Fibroblast of lung (primary cell): Measurements from ENCODE around the gene C1GALT1C1. TPM values are rescaled to one million over a fixed set of nuclear protein-coding genes. Genes with fewer than 3 reads are reported as not detected.

Experiments
- DNase-seq, 2 donors: peaks; one replicate each; pipeline versions ENCODE4 v3.0.0 to v3.0.0-alpha.2; 2010; ENCODE audit warnings: low read depth in 2 of 2
- H2AFZ ChIP-seq: 2 replicates; pipeline ENCODE4 v1.5.1; 2012; ENCODE audit warnings: low read length, control low read depth, inconsistent platforms
- H3K27ac ChIP-seq: 2 replicates; pipeline ENCODE4 v1.5.1; 2011; ENCODE audit warnings: low read length, control low read depth; ENCODE audit not compliant: insufficient read depth
- H3K27me3 ChIP-seq: 2 replicates; pipeline ENCODE4 v1.5.1; 2011; ENCODE audit warnings: mild to moderate bottlenecking, low read length; ENCODE audit not compliant: control insufficient read depth, insufficient read depth
- H3K36me3 ChIP-seq: 2 replicates; pipeline ENCODE4 v1.5.1; 2011; ENCODE audit warnings: low read length; ENCODE audit not compliant: control insufficient read depth, insufficient read depth
- H3K4me1 ChIP-seq: 2 replicates; pipeline ENCODE4 v1.5.1; 2011; ENCODE audit warnings: low read length; ENCODE audit not compliant: control insufficient read depth, insufficient read depth; ENCODE audit errors: extremely low read depth
- H3K4me2 ChIP-seq: 2 replicates; pipeline ENCODE4 v1.5.1; 2011; ENCODE audit warnings: low read length, control low read depth; ENCODE audit not compliant: insufficient read depth; ENCODE audit errors: extremely low read depth
- H3K4me3 ChIP-seq, 4 experiments: fragments of 200-600 bp in 1 of 4; sonication (generic) in 1 of 4; replicated peaks in 1 of 4; 2 replicates each; pipeline ENCODE4 v1.5.1; 2011 to 2016; ENCODE audit warnings: low read length in 4 of 4, low read depth in 3 of 4, mild to moderate bottlenecking in 3 of 4, control low read depth in 2 of 4, inconsistent platforms in 1 of 4, mixed read lengths in 1 of 4; ENCODE audit not compliant: insufficient read depth in 1 of 4; ENCODE audit errors: control extremely low read depth in 1 of 4
- H3K79me2 ChIP-seq: 2 replicates; pipeline ENCODE4 v1.5.1; 2012; ENCODE audit warnings: mild to moderate bottlenecking, low read length, inconsistent platforms; ENCODE audit not compliant: control insufficient read depth, insufficient read depth
- H3K9ac ChIP-seq: 2 replicates; pipeline ENCODE4 v1.5.1; 2011; ENCODE audit warnings: mild to moderate bottlenecking, low read length, control low read depth; ENCODE audit not compliant: insufficient read depth
- H3K9me3 ChIP-seq: 2 replicates; pipeline ENCODE4 v1.5.1; 2012; ENCODE audit warnings: low read depth, low read length; ENCODE audit not compliant: control insufficient read depth, insufficient read depth
- H4K20me1 ChIP-seq: 2 replicates; pipeline ENCODE4 v1.5.1; 2011; ENCODE audit warnings: low read length; ENCODE audit not compliant: control insufficient read depth, insufficient read depth; ENCODE audit errors: extremely low read depth
- EZH2 ChIP-seq: IDR thresholded peaks from 2 replicates; pipeline ENCODE4 v1.5.1; 2012; ENCODE audit warnings: low read length, control low read depth, mild to moderate bottlenecking; ENCODE audit errors: missing control alignments
- polyA minus RNA-seq: library from RNA; depleted of rRNA, polyadenylated mRNA; stranded (reverse); fragments of >200 nt; gene quantifications from 2 replicates; pipeline ENCODE4 v1.2.3, GENCODE V29; 2011; ENCODE audit warnings: low replicate concordance
- polyA plus RNA-seq, 2 donors: library from polyadenylated mRNA; depleted of rRNA in 1 of 2; stranded (reverse) in 1 of 2; unstranded in 1 of 2; fragments of >200 nt; gene quantifications; 2 replicates each; pipeline ENCODE4 v1.2.1, GENCODE V29; 2011 to 2012; ENCODE audit warnings: missing spikeins in 1 of 2
- total RNA-seq: library from RNA; depleted of rRNA; stranded (reverse); fragments of >200 nt; gene quantifications from 2 replicates; pipeline ENCODE4 v1.2.1, GENCODE V29; 2014
- TF ChIP-seq, protein P1 (sequence below), 2 donors: IDR thresholded peaks in 1 of 2; conservative IDR thresholded peaks in 1 of 2; 1 replicate in 1 of 2; 2 replicates in 1 of 2; pipeline ENCODE4 v1.5.1; 2011 to 2012; ENCODE audit warnings: low read length in 2 of 2, control low read depth in 1 of 2, inconsistent platforms in 1 of 2, low read depth in 1 of 2, mild to moderate bottlenecking in 1 of 2

The C1GALT1C1 gene
- total RNA-seq: 24.4 and 27.4 TPM in 2 replicates
- 34.5 and 36.6 TPM in 2 replicates for polyA plus RNA-seq
- 20.9 and 22.4 TPM in 2 replicates for polyA plus RNA-seq (2012)
- polyA minus RNA-seq: 0.75 and 4.1 TPM in 2 replicates

- H3K4me1 ChIP-seq: no peaks in the 10 kb centered on the region
- H2AFZ ChIP-seq: peak within 1 kb of the TSS; percentile 77
- peak within 1 kb of the TSS; percentile 79 for H3K27ac ChIP-seq
- no peaks in the 10 kb centered on the region for H3K36me3 ChIP-seq
- TF ChIP-seq, protein P1, sequence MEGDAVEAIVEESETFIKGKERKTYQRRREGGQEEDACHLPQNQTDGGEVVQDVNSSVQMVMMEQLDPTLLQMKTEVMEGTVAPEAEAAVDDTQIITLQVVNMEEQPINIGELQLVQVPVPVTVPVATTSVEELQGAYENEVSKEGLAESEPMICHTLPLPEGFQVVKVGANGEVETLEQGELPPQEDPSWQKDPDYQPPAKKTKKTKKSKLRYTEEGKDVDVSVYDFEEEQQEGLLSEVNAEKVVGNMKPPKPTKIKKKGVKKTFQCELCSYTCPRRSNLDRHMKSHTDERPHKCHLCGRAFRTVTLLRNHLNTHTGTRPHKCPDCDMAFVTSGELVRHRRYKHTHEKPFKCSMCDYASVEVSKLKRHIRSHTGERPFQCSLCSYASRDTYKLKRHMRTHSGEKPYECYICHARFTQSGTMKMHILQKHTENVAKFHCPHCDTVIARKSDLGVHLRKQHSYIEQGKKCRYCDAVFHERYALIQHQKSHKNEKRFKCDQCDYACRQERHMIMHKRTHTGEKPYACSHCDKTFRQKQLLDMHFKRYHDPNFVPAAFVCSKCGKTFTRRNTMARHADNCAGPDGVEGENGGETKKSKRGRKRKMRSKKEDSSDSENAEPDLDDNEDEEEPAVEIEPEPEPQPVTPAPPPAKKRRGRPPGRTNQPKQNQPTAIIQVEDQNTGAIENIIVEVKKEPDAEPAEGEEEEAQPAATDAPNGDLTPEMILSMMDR (conservative IDR thresholded peaks at IDR 0.05 in 1 of 2, IDR thresholded peaks at IDR 0.05 in 1 of 2; ENCODE audit: low read depth in 1 of 2, low read length in 2 of 2): no peak
- TF ChIP-seq EZH2: no peak
- H3K4me3 ChIP-seq: peak within 1 kb of the TSS; percentile 59 to 91 (median 70)
- peak; percentile 90 to 91 for DNase-seq
- H3K27me3 ChIP-seq: no peaks in the 10 kb centered on the region
- no peaks in the 10 kb centered on the region for H3K9me3 ChIP-seq
- H3K9ac ChIP-seq: peak within 1 kb of the TSS; percentile 72
- peaks cover 2% of the 10 kb centered on the region for H3K79me2 ChIP-seq
- peak within 1 kb of the TSS; percentile 48 for H3K4me2 ChIP-seq
- H4K20me1 ChIP-seq: no peaks in the 10 kb centered on the region
Measured at GRCh38 chrX:120629667-120630537, at the start of gene C1GALT1C1. TSS of gene C1GALT1C1 (minus strand) at chrX:120630054. CDS start at chrX:120627166, 2,888 bp downstream.

- H3K27ac ChIP-seq: no peak overlapping the region
- H4K20me1 ChIP-seq: no peaks in the 10 kb centered on the region
- H3K79me2 ChIP-seq: no peaks in the 10 kb centered on the region
- TF ChIP-seq, protein P1 (conservative IDR thresholded peaks at IDR 0.05 in 1 of 2, IDR thresholded peaks at IDR 0.05 in 1 of 2; ENCODE audit: low read depth in 1 of 2, low read length in 2 of 2): no peak
- TF ChIP-seq EZH2: no peak
- no peak for DNase-seq
- no peaks in the 10 kb centered on the region for H3K27me3 ChIP-seq
- no peaks in the 10 kb centered on the region for H3K4me1 ChIP-seq
- H2AFZ ChIP-seq: no peak overlapping the region
- H3K9ac ChIP-seq: no peak overlapping the region
- H3K4me3 ChIP-seq: no peak overlapping the region
- no peaks in the 10 kb centered on the region for H3K36me3 ChIP-seq
- H3K4me2 ChIP-seq: no peak overlapping the region
- no peaks in the 10 kb centered on the region for H3K9me3 ChIP-seq
Measured at GRCh38 chrX:120677004-120677652, 47.3 kb upstream of the C1GALT1C1 start.

DNA sequence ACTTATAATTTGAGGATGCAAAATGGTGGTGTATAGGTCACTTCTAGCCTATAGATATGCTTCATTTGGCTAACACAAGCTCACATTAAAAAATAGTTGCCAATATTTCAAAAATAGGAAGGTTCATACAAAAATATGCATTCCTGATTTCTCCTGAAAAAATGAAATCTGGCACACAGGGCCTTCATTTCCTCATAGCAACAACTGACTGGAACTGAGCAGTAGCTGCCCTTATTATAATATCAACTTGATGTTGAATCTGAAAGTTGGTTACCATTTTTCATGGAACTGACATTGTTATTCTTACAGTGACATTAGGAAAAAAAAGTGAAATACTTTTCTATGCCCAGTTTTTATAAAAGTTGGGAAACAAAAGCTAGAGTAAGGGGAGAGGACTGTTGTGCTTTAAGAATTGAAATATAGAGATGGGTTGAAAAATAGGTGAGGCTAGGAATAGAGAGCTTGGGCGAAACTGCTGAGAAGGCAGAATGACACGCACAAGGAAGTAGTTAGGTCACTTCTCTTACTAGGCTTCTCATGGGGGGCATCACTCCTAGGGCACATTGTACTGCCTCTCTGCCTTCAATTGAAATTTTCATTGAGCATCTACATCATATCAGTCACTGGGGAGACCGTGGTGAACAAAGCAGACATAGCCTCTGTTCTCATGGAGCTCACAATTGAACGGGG, 43.1 kb upstream of the C1GALT1C1 start:
- Histone ChIP-seq H3K9me3 (no peaks in the 10 kb centered on the region), H4K20me1 (no peaks in the 10 kb centered on the region), H3K4me3 (no peak overlapping the region), H3K36me3 (no peaks in the 10 kb centered on the region), H3K4me2 (no peak overlapping the region), H3K27me3 (no peaks in the 10 kb centered on the region), H3K79me2 (no peaks in the 10 kb centered on the region), H2AFZ (no peak overlapping the region), H3K9ac (no peak overlapping the region), H3K4me1 (no peaks in the 10 kb centered on the region), H3K27ac (no peak overlapping the region)
- no peak for DNase-seq
- TF ChIP-seq, protein P1 (conservative IDR thresholded peaks at IDR 0.05 in 1 of 2, IDR thresholded peaks at IDR 0.05 in 1 of 2; ENCODE audit: low read depth in 1 of 2, low read length in 2 of 2): no peak
- TF ChIP-seq EZH2: no peak
